ENCODE data around the gene SEC61A1. TPM values are rescaled to one million over a fixed set of nuclear protein-coding genes. Genes with fewer than 3 reads are reported as not detected.

The SEC61A1 gene
- 115 to 134 TPM (median 133 TPM) in 5 replicates for total RNA-seq (2022; extraction: Qiagen RNA extraction; ENCODE audit: low read depth)

DNA sequence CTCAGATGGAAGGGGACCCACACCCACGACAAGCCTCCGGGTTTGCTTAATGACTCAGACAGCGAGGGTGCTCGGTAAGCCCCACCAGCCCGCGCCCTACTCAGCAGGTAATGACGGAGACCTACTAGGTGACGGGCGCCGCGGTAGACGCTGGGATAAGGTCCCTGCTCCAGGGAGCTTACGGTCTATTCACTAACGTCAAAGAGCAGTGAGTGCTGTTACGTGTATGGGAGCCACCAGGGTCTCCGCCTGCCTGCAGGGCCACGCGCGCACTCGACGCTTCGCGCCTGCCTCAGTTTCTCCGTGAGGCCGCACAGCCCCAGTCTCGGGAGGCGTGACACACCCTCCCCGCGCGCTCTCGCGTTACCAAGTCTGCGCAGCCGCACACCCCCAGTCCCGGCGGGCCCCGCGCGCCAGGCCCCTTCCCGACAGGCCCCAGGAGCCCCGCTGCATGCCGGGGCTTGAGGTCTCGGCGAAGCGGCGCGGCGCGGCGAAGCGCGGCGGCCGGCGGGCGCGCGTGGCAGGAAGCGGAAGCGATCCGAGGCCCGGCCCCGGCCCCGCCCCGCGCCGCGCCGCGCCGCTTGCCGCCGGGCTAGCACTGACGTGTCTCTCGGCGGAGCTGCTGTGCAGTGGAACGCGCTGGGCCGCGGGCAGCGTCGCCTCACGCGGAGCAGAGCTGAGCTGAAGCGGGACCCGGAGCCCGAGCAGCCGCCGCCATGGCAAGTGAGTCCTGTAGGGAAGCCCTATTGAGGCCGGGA is at the start of gene SEC61A1:
SEC61A1 (plus strand) TSS at position 601 of the 758 bp plus-strand sequence; CDS start at position 717, 116 bp downstream.

Other genes with a start within 250 kb of the SEC61A1 start
- gene MGLL, start 229.9 kb upstream of the SEC61A1 start, total RNA-seq (2022; extraction: Qiagen RNA extraction; ENCODE audit: low read depth): 56.6 to 76.2 TPM (median 62.9 TPM) in 5 replicates
- not detected in 5 replicates for gene KBTBD12, start 137.2 kb upstream of the SEC61A1 start, total RNA-seq (2022; extraction: Qiagen RNA extraction; ENCODE audit: low read depth)
- gene RUVBL1, start 71.4 kb downstream of the SEC61A1 start, total RNA-seq (2022; extraction: Qiagen RNA extraction; ENCODE audit: low read depth): 97.3 to 106 TPM (median 103 TPM) in 5 replicates
- 8.7 to 10.6 TPM (median 9.8 TPM) in 5 replicates for gene EEFSEC, start 101.0 kb downstream of the SEC61A1 start, total RNA-seq (2022; extraction: Qiagen RNA extraction; ENCODE audit: low read depth)